HuH-7 (cell line): Measurements from ENCODE around the gene FST.

Experiments
- DNase-seq: peaks from one replicate; pipeline ENCODE4 v3.0.0; 2011; ENCODE audit warnings: low spot score

FST gene

GRCh38 chr5:53475320-53475719 lies 5.1 kb upstream of the FST start:
- no peak for DNase-seq

- DNase-seq, result no peak
Observed at GRCh38 chr5:53476019-53476418, 4.4 kb upstream of the FST start.

- peak; percentile 28 for DNase-seq
Observed at GRCh38 chr5:53476531-53477480, 3.6 kb upstream of the FST start.

GRCh38 chr5:53478411-53479044 lies 1.9 kb upstream of the FST start:
- DNase-seq, result peak; percentile 24

GRCh38 chr5:53479045-53479589 lies 1.3 kb upstream of the FST start:
- peak; percentile 52 for DNase-seq

- DNase-seq, result peak; percentile 23
Observed at GRCh38 chr5:53479590-53480415, 626 bp upstream of the FST start.

- DNase-seq, result no peak
Observed at GRCh38 chr5:53481159-53481886, 894 bp downstream of the FST start.

- peak; percentile 39 for DNase-seq
Observed at GRCh38 chr5:53481887-53482716, 1.7 kb downstream of the FST start.

GRCh38 chr5:53482717-53483638 lies 2.5 kb downstream of the FST start:
- DNase-seq, result peak; percentile 58

- DNase-seq, result no peak
Observed at GRCh38 chr5:53487436-53487835, 7.0 kb downstream of the FST start.

GRCh38 chr5:53488195-53488722 lies 7.8 kb downstream of the FST start:
- DNase-seq, result no peak

GRCh38 chr5:53490747-53491146 lies 10.3 kb downstream of the FST start:
- no peak for DNase-seq

- no peak for DNase-seq
Observed at GRCh38 chr5:53501054-53501453, 20.6 kb downstream of the FST start.

- DNase-seq, result no peak
Observed at GRCh38 chr5:53503562-53504218, 23.3 kb downstream of the FST start.

GRCh38 chr5:53507013-53507412 lies 26.6 kb downstream of the FST start:
- DNase-seq, result no peak

- no peak for DNase-seq
Observed at GRCh38 chr5:53508125-53508524, 27.7 kb downstream of the FST start.

GRCh38 chr5:53512539-53512938 lies 32.1 kb downstream of the FST start:
- DNase-seq, result no peak

- DNase-seq, result no peak
Observed at GRCh38 chr5:53515988-53516387, 35.6 kb downstream of the FST start.

- no peak for DNase-seq
Observed at GRCh38 chr5:53520813-53521212, 40.4 kb downstream of the FST start.
